ENCODE measurements around the gene P2RX1. TPM values are rescaled to one million over a fixed set of nuclear protein-coding genes. Genes with fewer than 3 reads are reported as not detected.

The P2RX1 gene
- total and polyA plus RNA-seq, 2 experiments from 2014 or later = 3.2 to 3.6 TPM

- TF ChIP-seq CTCF (IDR thresholded peaks at IDR 0.05; ENCODE audit: low read depth, low read length) = no peak
- no peak overlapping the region for H3K27ac ChIP-seq
- no peak overlapping the region for H3K4me3 ChIP-seq
- no peaks in the 10 kb centered on the region for H3K36me3 ChIP-seq
- H3K27me3 ChIP-seq = no peaks in the 10 kb centered on the region
- no peak for DNase-seq (ENCODE audit: low read depth in 1 of 2, low spot score in 1 of 2)
- peaks cover under 1% of the 10 kb centered on the region for H3K4me1 ChIP-seq (ENCODE audit: low read depth)
- no peaks in the 10 kb centered on the region for H3K9me3 ChIP-seq (ENCODE audit: low read depth)
Measured at GRCh38 chr17:3954976-3955672, 38.9 kb upstream of the P2RX1 start.

GRCh38 chr17:3954086-3954485 lies 37.8 kb upstream of the P2RX1 start:
- no peak for TF ChIP-seq CTCF (IDR thresholded peaks at IDR 0.05; ENCODE audit: low read depth, low read length)

GRCh38 chr17:3953542-3953941 lies 37.3 kb upstream of the P2RX1 start:
- no peaks in the 10 kb centered on the region for H3K4me1 ChIP-seq (ENCODE audit: low read depth)
- no peak overlapping the region for H3K4me3 ChIP-seq
- no peak for TF ChIP-seq CTCF (IDR thresholded peaks at IDR 0.05; ENCODE audit: low read depth, low read length)
- no peaks in the 10 kb centered on the region for H3K36me3 ChIP-seq
- DNase-seq (ENCODE audit: low read depth in 1 of 2, low spot score in 1 of 2) = no peak
- H3K27me3 ChIP-seq = no peaks in the 10 kb centered on the region
- H3K27ac ChIP-seq = no peak overlapping the region
- H3K9me3 ChIP-seq (ENCODE audit: low read depth) = no peaks in the 10 kb centered on the region

More at GRCh38 chr17:3954086-3954485, 37.8 kb upstream of the P2RX1 start:
- Histone ChIP-seq H3K27ac (no peak overlapping the region), H3K4me3 (no peak overlapping the region), H3K36me3 (no peaks in the 10 kb centered on the region), H3K9me3 (ENCODE audit: low read depth) (no peaks in the 10 kb centered on the region), H3K4me1 (ENCODE audit: low read depth) (no peaks in the 10 kb centered on the region), H3K27me3 (no peaks in the 10 kb centered on the region)
- DNase-seq (ENCODE audit: low read depth in 1 of 2, low spot score in 1 of 2) = no peak

GRCh38 chr17:3952186-3952585 lies 35.9 kb upstream of the P2RX1 start:
- Histone ChIP-seq H3K27ac (no peak overlapping the region), H3K9me3 (ENCODE audit: low read depth) (no peaks in the 10 kb centered on the region), H3K36me3 (no peaks in the 10 kb centered on the region), H3K27me3 (no peaks in the 10 kb centered on the region), H3K4me1 (ENCODE audit: low read depth) (no peaks in the 10 kb centered on the region), H3K4me3 (no peak overlapping the region)
- DNase-seq (ENCODE audit: low read depth in 1 of 2, low spot score in 1 of 2) = no peak
- TF ChIP-seq CTCF (IDR thresholded peaks at IDR 0.05; ENCODE audit: low read depth, low read length) = no peak

- no peaks in the 10 kb centered on the region for H3K36me3 ChIP-seq
- TF ChIP-seq CTCF (IDR thresholded peaks at IDR 0.05; ENCODE audit: low read depth, low read length) = no peak
- H3K4me3 ChIP-seq = no peak overlapping the region
- no peaks in the 10 kb centered on the region for H3K4me1 ChIP-seq (ENCODE audit: low read depth)
- H3K27me3 ChIP-seq = no peaks in the 10 kb centered on the region
- DNase-seq (ENCODE audit: low read depth in 1 of 2, low spot score in 1 of 2) = no peak
- no peaks in the 10 kb centered on the region for H3K9me3 ChIP-seq (ENCODE audit: low read depth)
- H3K27ac ChIP-seq = no peak overlapping the region
Measured at GRCh38 chr17:3951420-3951819, 35.2 kb upstream of the P2RX1 start.
